ENCODE measurements around the gene ETV7. TPM values are rescaled to one million over a fixed set of nuclear protein-coding genes. Genes with fewer than 3 reads are reported as not detected.

The ETV7 gene
- total RNA-seq, 1 donor from 2014 or later: not detected

DNA sequence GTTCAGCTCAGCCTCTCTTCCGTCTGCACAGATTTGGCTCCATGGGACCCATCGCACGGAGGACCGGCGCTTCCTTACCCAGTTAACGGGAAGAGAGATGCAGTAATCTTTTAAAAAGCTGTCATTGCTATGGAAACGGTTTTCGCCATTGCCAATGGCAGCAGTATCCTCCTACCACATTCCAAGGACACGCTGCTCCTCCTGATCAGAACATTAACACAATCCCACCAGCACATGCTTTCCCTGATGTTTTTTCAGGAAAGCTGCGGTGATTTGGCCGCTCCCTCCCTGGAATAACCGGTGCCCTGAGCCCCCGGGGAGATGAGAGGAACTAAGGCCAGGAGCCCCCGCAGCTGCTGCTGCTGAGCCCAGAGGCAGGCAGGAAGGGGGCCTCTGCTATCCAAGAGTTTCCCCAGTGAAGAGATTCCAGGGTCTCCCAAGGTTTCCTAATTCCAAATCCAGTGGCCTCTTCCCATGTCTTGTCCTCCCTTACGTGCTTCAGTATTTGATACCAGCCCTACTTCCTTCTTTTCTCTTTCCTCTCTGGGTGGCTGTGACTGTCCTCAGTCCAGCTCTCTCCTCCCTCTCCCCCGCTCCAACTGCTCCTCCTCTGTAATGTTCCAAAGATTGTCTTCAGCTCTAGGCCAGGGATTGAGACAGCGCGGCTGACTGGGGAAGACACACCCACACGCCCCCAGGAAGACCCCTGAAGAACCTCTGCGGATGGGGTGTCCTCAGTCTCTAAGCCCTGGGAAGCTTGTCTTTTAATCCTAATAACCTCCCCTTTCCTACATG lies 53.3 kb downstream of the ETV7 start:
- peak overlapping the region; percentile 41 for H3K27ac Mint-ChIP-seq (ENCODE audit: unreplicated experiment)
- H3K4me3 Mint-ChIP-seq (ENCODE audit: unreplicated experiment): peak overlapping the region; percentile 70

GRCh38 chr6:36333171-36333895 lies 54.1 kb downstream of the ETV7 start:
- TF ChIP-seq CTCF (IDR thresholded peaks at IDR 0.05; ENCODE audit: partially characterized antibody, unreplicated experiment): no peak
- H3K9me3 Mint-ChIP-seq (ENCODE audit: unreplicated experiment): peaks cover 4% of the 10 kb centered on the region
- H3K27me3 Mint-ChIP-seq (ENCODE audit: unreplicated experiment): peaks cover 7% of the 10 kb centered on the region
- H3K4me3 Mint-ChIP-seq (ENCODE audit: unreplicated experiment): peak overlapping the region; percentile 51
- H3K27ac Mint-ChIP-seq (ENCODE audit: unreplicated experiment): peak overlapping the region; percentile 17
- DNase-seq: no peak
- H3K36me3 Mint-ChIP-seq (ENCODE audit: unreplicated experiment): no peaks in the 10 kb centered on the region
- peaks cover 35% of the 10 kb centered on the region for H3K4me1 Mint-ChIP-seq (ENCODE audit: low read depth, unreplicated experiment)

More for the DNA sequence above, 53.3 kb downstream of the ETV7 start:
- H3K36me3 Mint-ChIP-seq (ENCODE audit: unreplicated experiment): no peaks in the 10 kb centered on the region
- H3K9me3 Mint-ChIP-seq (ENCODE audit: unreplicated experiment): peaks cover 4% of the 10 kb centered on the region
- peaks cover 33% of the 10 kb centered on the region for H3K4me1 Mint-ChIP-seq (ENCODE audit: low read depth, unreplicated experiment)
- no peak for DNase-seq
- no peak for TF ChIP-seq CTCF (IDR thresholded peaks at IDR 0.05; ENCODE audit: partially characterized antibody, unreplicated experiment)
- peaks cover 7% of the 10 kb centered on the region for H3K27me3 Mint-ChIP-seq (ENCODE audit: unreplicated experiment)

GRCh38 chr6:36331381-36331780 lies 56.1 kb downstream of the ETV7 start:
- no peak for DNase-seq
- Mint-ChIP-seq H3K9me3 (ENCODE audit: unreplicated experiment) (peaks cover 3% of the 10 kb centered on the region), H3K27ac (ENCODE audit: unreplicated experiment) (no peak overlapping the region), H3K27me3 (ENCODE audit: unreplicated experiment) (peaks cover 7% of the 10 kb centered on the region), H3K4me1 (ENCODE audit: low read depth, unreplicated experiment) (peaks cover 49% of the 10 kb centered on the region), H3K36me3 (ENCODE audit: unreplicated experiment) (no peaks in the 10 kb centered on the region), H3K4me3 (ENCODE audit: unreplicated experiment) (no peak overlapping the region)
- no peak for TF ChIP-seq CTCF (IDR thresholded peaks at IDR 0.05; ENCODE audit: partially characterized antibody, unreplicated experiment)

- H3K36me3 Mint-ChIP-seq (ENCODE audit: unreplicated experiment): no peaks in the 10 kb centered on the region
- H3K27me3 Mint-ChIP-seq (ENCODE audit: unreplicated experiment): peaks cover 11% of the 10 kb centered on the region
- TF ChIP-seq CTCF (IDR thresholded peaks at IDR 0.05; ENCODE audit: partially characterized antibody, unreplicated experiment): no peak
- no peak overlapping the region for H3K27ac Mint-ChIP-seq (ENCODE audit: unreplicated experiment)
- H3K4me3 Mint-ChIP-seq (ENCODE audit: unreplicated experiment): no peak overlapping the region
- no peak for DNase-seq
- H3K4me1 Mint-ChIP-seq (ENCODE audit: low read depth, unreplicated experiment): peaks cover 57% of the 10 kb centered on the region
- peaks cover 3% of the 10 kb centered on the region for H3K9me3 Mint-ChIP-seq (ENCODE audit: unreplicated experiment)
Measured at GRCh38 chr6:36330366-36330765, 57.1 kb downstream of the ETV7 start.

Measured in glutamatergic neuron (in vitro differentiated cells).